ENCODE measurements around the gene MTCH1. TPM values are rescaled to one million over a fixed set of nuclear protein-coding genes. Genes with fewer than 3 reads are reported as not detected.

MTCH1 gene
- total RNA-seq, 4 donors from 2014 or later: 111 to 172 (median 146) TPM

DNA sequence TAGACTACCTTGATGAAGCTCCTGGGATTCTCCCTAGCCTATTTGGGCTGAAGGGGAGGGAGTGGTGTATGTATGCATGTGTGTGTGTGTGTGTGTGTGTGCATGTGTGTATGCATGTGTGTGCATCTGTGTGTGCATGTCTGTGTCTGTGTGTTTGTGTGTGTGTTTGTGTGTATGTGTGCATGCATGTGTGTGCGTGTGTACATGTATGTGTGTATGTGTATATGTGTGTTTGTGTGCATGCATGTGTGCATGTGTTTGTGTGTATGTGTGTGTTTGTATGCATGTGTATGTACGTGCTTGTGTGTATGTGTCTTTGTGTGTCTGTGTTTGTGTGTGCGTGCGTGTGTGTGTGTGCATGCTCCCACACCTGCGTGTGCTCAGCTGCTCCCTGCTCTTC is 34.8 kb upstream of the MTCH1 start:
- no peak overlapping the region for H3K27ac ChIP-seq
- no peaks in the 10 kb centered on the region for H3K4me1 ChIP-seq
- TF ChIP-seq, protein P1, sequence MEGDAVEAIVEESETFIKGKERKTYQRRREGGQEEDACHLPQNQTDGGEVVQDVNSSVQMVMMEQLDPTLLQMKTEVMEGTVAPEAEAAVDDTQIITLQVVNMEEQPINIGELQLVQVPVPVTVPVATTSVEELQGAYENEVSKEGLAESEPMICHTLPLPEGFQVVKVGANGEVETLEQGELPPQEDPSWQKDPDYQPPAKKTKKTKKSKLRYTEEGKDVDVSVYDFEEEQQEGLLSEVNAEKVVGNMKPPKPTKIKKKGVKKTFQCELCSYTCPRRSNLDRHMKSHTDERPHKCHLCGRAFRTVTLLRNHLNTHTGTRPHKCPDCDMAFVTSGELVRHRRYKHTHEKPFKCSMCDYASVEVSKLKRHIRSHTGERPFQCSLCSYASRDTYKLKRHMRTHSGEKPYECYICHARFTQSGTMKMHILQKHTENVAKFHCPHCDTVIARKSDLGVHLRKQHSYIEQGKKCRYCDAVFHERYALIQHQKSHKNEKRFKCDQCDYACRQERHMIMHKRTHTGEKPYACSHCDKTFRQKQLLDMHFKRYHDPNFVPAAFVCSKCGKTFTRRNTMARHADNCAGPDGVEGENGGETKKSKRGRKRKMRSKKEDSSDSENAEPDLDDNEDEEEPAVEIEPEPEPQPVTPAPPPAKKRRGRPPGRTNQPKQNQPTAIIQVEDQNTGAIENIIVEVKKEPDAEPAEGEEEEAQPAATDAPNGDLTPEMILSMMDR (IDR thresholded peaks at IDR 0.05): no peak
- TF ChIP-seq POLR2A (IDR thresholded peaks at IDR 0.05): no peak
- no peaks in the 10 kb centered on the region for H3K36me3 ChIP-seq
- DNase-seq: no peak
- no peaks in the 10 kb centered on the region for H3K9me3 ChIP-seq
- intact Hi-C loops (cut with DNase I; ENCODE audit: low total_unique reads): loop anchor here (10.0 kb wide), 2 partner anchors 154 to 184 kb away; partner anchors contain the start of gene PIM1
- H3K4me3 ChIP-seq: no peak overlapping the region
- H3K27me3 ChIP-seq: no peaks in the 10 kb centered on the region

GRCh38 chr6:37020381-37020780 is 34.4 kb upstream of the MTCH1 start:
- Histone ChIP-seq H3K4me1 (no peaks in the 10 kb centered on the region), H3K36me3 (no peaks in the 10 kb centered on the region), H3K27me3 (no peaks in the 10 kb centered on the region), H3K27ac (no peak overlapping the region), H3K9me3 (no peaks in the 10 kb centered on the region), H3K4me3 (no peak overlapping the region)
- TF ChIP-seq, protein P1 (IDR thresholded peaks at IDR 0.05): no peak
- TF ChIP-seq POLR2A (IDR thresholded peaks at IDR 0.05): no peak
- DNase-seq: no peak
- intact Hi-C loops (cut with DNase I; ENCODE audit: low total_unique reads): loop anchor here (10.0 kb wide), 2 partner anchors 154 to 184 kb away; partner anchors contain the start of gene PIM1

- H3K27me3 ChIP-seq: no peaks in the 10 kb centered on the region
- no peak for DNase-seq
- no peaks in the 10 kb centered on the region for H3K9me3 ChIP-seq
- H3K36me3 ChIP-seq: no peaks in the 10 kb centered on the region
- H3K27ac ChIP-seq: no peak overlapping the region
- no peak overlapping the region for H3K4me3 ChIP-seq
- intact Hi-C loops (cut with DNase I; ENCODE audit: low total_unique reads): loop anchor here (10.0 kb wide), 2 partner anchors 134 to 254 kb away; partner anchors contain the start of gene C6orf89
- no peak for TF ChIP-seq POLR2A (IDR thresholded peaks at IDR 0.05)
- TF ChIP-seq, protein P1 (IDR thresholded peaks at IDR 0.05): no peak
- no peaks in the 10 kb centered on the region for H3K4me1 ChIP-seq
These were observed 33.1 kb upstream of the MTCH1 start for GRCh38 chr6:37019065-37019450.

GRCh38 chr6:37018198-37019064 is 32.4 kb upstream of the MTCH1 start:
- Histone ChIP-seq H3K36me3 (no peaks in the 10 kb centered on the region), H3K27me3 (no peaks in the 10 kb centered on the region), H3K9me3 (no peaks in the 10 kb centered on the region), H3K4me3 (no peak overlapping the region), H3K27ac (peak overlapping the region; percentile 14 to 46), H3K4me1 (no peaks in the 10 kb centered on the region)
- peak; percentile 90 for DNase-seq
- TF ChIP-seq, protein P1 (IDR thresholded peaks at IDR 0.05): peak; percentile 82 to 90 (median 85)
- TF ChIP-seq POLR2A (IDR thresholded peaks at IDR 0.05): peak in 1 of 2 donors; percentile 19
- intact Hi-C loops (cut with DNase I; ENCODE audit: low total_unique reads): loop anchor here (10.0 kb wide), 2 partner anchors 134 to 254 kb away; partner anchors contain the start of gene C6orf89

GRCh38 chr6:37017606-37018197 is 31.7 kb upstream of the MTCH1 start:
- no peak for DNase-seq
- intact Hi-C loops (cut with DNase I; ENCODE audit: low total_unique reads): loop anchor here (10.0 kb wide), 2 partner anchors 133 to 253 kb away; partner anchors contain the start of gene C6orf89

More at GRCh38 chr6:37017606-37018197, 31.7 kb upstream of the MTCH1 start:
- Histone ChIP-seq H3K4me1 (no peaks in the 10 kb centered on the region), H3K36me3 (no peaks in the 10 kb centered on the region), H3K27ac (peak overlapping the region; percentile 14 to 46), H3K27me3 (no peaks in the 10 kb centered on the region), H3K4me3 (no peak overlapping the region), H3K9me3 (no peaks in the 10 kb centered on the region)
- TF ChIP-seq, protein P1 (IDR thresholded peaks at IDR 0.05): no peak
- TF ChIP-seq POLR2A (IDR thresholded peaks at IDR 0.05): no peak
